Stimulated activated CD8-positive, alpha-beta memory T cell treated with anti-CD3 and anti-CD28 coated beads, Interleukin-12 subunit alpha, Interleukin-12 subunit beta, amount 100 ng/mL, for 24 hours (primary cell): Measurements from ENCODE around the gene MGAT5.

ENCODE experiments used
- DNase-seq: peaks from one replicate; pipeline ENCODE4 v3.0.0-alpha.2; 2020; ENCODE audit errors: extremely low read depth

The MGAT5 gene

GRCh38 chr2:134336352-134336751, 82.5 kb downstream of the MGAT5 start:
- DNase-seq: no peak

DNA sequence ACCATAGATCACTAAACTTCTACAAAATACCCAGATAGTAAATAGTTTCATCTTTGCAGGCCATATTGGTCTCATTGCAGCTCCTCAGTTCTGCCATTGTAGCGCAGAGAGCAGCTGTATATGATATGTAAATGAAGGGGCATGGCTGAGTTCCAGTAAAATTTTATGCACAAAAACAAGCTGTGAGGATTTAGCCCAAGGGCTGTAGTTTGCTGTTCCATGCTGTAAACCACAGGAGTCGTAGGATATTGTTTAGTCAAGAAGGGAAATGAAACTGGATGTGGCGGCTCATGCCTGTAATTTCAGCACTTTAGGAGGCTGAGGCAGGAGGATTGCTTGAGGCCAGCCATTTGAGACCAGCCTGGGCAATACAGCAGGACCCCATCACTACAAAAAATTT, 83.0 kb downstream of the MGAT5 start:
- no peak for DNase-seq

GRCh38 chr2:134337631-134338030, 83.8 kb downstream of the MGAT5 start:
- DNase-seq: no peak

GRCh38 chr2:134338208-134338607, 84.3 kb downstream of the MGAT5 start:
- DNase-seq: no peak

DNA sequence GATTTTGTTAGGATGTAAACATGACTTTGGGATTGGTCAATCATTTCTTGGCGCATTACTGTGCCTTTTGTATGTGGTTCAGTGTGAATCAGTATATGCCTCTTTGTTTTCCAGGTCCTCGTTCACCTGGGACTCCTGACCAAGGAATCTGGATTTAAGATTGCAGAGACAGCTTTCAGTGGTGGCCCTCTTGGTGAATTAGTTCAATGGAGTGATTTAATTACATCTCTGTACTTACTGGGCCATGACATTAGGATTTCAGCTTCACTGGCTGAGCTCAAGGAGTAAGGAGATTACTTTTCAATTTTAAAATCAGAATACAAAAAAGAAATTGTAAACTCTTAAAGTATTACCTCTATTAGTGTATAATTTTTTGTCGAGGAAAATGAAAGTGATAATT, 87.6 kb downstream of the MGAT5 start:
- DNase-seq: no peak

- DNase-seq: no peak
Measured at GRCh38 chr2:134344954-134345697, 91.3 kb downstream of the MGAT5 start.

DNA sequence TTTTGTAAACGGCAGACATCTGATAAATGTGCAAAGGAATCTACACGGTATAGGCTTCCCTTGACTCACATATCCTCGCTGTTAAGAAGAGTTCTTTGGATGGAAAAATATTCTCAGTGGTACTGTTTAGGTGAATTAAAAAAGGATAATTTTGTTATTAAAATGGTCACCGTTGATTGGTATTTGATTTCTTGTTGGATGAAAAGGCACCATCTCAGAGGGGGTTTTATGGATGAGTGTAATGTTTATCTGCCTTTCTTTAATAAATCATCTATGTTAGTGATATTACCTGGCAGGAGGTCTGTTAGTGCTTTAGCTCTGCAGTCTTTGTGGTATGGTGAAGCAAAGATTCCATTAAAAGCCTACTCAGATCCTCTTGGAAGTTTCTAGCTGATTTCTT, 92.3 kb downstream of the MGAT5 start:
- DNase-seq: no peak

DNA sequence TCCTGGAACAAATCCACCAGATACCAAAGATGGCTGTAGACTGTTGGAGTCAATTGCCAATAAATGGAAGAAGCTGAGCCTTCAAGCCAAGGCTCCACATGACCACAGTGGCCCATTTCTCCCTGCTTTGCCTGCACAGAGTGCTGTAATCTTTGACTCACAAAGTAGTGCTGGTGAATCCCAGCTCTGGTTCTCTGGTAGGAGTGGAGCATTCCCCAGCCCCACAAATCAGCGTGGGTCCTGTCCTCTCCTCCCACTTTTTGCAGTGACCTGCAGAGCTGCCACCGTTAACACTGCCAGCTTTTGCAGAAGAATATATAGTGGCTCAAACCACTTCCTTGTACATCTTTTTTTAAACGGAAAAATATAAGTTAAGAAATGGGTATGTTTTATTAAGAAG, 93.9 kb downstream of the MGAT5 start:
- DNase-seq: no peak

GRCh38 chr2:134348239-134348638, 94.4 kb downstream of the MGAT5 start:
- DNase-seq: no peak

GRCh38 chr2:134348760-134349159, 94.9 kb downstream of the MGAT5 start:
- no peak for DNase-seq

DNA sequence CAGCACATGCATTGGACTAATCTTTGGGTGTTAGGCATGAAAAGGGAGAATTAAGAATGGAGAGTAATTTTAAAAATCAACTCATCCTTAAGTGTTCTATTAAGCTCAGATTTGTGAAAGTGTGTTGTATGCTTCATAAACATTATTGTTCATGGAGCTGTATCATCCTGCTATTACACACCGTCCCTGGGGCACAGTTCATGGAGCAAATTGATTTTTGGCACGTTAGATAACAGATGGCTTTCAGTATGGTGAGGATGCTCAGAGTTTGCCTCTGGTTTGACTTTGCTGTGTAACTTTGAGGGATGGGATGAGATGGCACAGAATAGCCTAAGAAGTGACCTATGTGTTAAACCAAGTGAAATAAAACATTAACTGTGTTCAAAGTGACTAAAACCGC, 97.1 kb downstream of the MGAT5 start:
- DNase-seq: no peak

DNA sequence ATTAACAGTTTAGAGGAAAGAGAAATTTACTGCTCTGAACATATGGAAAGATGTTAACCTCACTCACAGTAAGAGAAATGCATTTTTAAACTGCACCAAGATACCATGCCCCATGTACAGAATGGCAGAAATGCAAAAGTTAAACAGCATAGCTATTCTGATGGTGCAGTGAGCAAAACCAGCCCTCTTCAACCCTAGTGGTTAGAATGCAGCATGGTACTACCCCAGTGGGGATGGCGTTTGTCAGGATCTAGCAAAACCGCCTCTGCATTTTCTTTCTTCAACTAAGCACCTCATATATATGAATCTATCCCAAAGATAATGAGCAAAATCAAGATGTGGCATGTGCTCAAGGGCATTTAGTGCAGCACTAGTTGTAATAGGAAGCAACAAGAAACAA, 98.0 kb downstream of the MGAT5 start:
- no peak for DNase-seq

DNA sequence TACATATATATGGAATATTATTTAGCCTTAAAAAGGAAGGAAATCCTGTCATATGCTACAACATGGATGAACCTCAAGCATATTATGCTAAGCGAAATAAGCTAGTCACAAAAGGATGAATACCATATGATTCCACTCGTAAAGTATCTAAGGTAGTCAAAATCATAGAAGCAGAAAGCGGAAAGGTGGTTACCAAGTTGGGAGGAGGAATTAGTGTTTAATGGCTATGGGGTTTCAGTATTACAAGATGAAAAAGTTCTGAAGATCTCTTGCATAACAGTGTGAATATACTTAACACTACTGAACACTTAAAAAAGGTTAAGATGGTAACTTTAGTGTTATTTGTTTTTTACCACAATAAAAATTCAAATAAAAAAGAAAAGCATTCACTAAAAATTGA, 99.0 kb downstream of the MGAT5 start:
- no peak for DNase-seq

DNA sequence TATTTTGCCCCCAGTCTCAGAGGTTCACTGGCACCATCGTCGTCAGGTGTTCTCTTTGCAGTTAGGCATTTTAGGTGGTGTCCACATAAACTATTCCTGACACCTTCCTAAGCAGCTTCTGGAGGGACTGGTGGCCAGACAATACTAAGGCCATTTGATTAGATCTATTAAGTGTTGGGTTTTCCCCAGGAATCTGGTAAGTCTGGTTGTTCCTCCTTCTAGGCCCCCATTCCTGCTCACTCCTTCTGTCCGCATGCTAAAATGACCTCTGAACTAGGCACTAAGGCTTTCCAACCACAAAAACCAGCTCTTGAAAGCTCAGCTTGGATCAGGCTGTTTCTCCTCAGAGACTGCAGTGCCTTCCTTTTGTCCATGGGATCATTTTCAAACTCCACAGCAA, 100.7 kb downstream of the MGAT5 start:
- DNase-seq: no peak

- DNase-seq: no peak
Measured at GRCh38 chr2:134357814-134358213, 103.9 kb downstream of the MGAT5 start.

DNA sequence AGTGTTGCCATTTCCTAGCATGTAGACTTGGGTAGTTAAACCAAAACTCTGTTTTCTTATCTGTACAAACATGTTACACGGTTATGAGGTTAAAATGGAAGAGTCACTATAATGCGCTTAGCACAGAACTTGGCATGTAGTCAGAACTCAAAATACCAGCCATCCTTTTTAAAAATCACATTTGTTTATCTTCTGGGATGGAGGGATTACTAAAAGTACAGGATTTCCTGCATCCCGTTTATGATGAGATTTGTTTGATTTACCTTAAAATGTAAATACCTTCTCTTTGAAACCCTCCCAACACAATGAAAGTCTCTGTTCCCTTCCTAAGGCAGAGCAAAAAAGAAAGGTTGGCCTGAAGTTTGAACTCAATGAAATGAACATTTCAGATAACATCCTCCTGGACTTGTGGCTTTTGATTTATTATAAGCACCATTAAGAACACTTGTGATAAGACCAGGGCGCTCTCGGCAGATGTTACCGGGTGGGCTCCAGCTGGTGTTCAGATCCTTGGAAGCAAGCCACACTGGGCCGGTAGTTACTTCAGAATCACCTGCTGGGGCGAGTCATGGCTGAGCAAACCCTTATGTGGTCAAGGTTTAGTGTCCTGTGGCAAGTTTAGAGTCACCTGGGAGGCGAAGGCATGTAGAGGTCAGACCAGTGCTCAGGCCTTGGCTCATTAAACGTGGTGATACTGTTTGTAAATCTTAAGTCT, 105.7 kb downstream of the MGAT5 start:
- no peak for DNase-seq

DNA sequence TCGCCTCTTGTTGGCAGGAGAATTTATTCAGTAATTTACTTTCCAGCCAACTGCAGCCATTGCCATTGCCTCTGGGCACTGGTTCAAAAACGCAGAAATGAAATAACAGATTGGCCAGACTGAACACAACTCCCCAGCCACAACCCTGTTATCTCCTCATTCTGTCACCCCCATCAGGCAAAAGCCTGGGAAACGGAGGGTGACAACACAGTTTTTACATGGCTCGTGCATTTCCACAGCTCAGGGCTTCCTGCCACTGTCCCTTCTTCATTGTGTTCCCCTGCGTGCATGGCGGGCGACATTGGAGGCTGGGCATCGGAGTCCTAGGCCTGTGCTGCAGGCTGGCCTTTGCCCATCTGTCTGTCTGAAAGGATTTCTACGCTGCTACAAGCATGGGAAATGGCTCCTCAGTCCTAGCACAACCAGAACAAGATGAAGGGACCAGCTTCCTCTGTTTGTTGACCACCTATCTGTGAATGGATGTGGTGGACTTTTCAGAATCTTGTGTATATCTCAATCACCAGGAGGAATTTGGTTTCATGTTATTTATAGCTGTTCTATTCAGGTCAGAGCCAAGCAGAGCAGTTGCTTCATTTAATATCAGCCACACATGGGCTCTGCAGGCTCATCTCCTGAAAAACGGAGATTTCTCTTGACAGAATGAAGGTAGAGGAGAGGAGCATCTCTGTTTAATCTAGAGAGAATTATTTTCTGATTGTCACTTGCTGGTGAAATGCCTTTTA, 107.0 kb downstream of the MGAT5 start:
- no peak for DNase-seq

DNA sequence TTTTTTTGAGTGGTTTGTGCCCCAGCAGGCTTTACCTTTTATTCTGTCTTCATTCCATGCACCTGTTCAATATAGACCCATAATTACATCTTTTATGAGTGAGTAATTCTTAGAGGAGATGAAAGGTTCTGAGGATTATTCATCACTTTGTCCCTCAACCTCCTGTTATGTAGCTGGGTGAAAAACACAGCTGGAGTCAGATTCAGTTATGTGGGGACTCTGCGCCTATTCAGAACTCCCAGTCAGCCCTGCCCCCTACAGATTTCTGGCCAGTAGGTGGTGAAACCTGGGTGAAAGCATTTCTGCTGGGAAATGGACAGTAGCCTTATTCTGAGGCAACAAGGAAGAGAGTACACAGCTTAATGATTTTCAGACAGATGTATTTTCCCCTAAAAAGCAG, 107.8 kb downstream of the MGAT5 start:
- DNase-seq: no peak

DNA sequence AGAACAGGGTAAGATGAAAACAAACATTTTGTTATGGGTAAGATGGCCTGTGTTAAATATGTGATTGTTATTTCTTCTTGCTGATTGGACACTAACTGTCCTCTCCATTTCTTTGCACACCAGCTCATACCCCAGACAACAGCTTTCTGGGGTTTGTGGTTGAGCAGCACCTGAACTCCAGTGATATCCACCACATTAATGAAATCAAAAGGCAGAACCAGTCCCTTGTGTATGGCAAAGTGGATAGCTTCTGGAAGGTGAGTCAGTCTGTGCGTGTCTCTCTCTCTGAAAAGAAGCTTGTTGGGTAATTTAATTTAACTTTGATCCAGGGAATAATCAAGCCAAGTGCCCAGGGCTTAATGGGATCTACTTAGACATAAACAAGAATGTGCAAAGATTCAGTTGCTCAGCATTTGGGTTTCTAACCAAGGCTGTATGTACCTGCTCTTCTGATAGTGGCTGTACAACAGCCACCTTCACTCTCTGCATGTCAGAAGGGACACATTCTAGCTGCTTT, 108.3 kb downstream of the MGAT5 start:
- DNase-seq: no peak

GRCh38 chr2:134362740-134363139, 108.9 kb downstream of the MGAT5 start:
- no peak for DNase-seq

DNA sequence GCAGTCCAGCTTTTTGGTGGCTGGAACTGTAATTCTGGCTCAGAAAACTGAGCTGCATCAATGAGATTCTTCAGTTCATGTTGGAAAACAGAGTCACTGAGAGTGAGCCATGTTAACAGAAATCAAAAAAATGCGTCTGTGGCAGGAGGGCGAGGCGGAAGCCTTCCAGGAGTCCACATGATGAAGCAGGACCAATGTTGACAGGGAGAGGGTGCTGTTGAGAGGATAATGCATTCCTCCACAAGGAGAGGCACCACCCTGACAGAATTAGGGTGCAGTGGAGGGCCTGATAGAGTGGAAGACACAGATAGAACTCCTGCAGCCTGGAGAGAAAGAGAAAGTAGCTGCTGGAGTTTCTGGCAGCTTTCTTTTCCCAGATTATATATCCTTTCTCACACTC, 111.5 kb downstream of the MGAT5 start:
- no peak for DNase-seq

DNA sequence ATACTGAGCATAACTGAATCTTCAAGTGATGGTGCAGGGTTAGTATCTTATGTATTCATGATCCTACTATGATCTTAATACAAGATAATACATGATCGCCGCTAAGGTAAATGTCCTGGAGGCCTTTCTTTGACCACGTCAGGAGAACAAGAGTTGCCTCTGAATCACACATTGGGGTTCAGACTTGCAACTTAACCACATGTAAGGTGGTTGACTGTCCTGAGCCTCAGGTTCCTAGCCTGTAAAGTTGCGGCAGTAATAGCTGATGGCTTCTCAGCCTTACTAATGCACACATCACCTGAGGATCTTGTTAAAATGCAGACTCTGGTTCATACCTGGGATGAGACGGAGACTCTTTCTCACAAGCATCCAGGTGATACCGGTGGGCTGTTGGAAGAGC, 112.5 kb downstream of the MGAT5 start:
- no peak for DNase-seq

DNA sequence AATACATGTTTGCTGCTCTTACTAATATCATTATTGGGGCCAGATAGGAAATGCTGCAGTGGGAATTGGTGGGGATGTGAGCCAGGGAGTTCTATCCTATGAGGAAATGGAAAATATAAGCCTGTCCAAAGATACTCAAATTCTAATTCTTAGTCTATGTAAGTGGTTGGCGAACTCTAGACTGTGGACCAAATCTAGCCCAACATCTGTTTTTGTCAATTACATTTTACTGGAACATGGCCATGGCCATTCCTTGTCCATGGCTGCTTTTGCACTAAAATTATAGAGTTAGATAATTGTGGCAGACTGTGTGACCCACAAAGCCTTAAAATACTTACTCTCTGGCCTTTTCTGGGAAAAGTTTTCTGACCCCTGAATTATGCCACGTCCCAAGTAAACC, 113.3 kb downstream of the MGAT5 start:
- no peak for DNase-seq
